Jurkat, Clone E6-1 (cell line): ENCODE data around the gene MST1.

Experiments used
- DNase-seq: peaks from one replicate; pipeline ENCODE4 v3.0.0-alpha.2; 2011; ENCODE audit warnings: low read depth, low spot score
- H3K4me3 ChIP-seq: 2 replicates; pipeline ENCODE4 v1.5.1; 2011; ENCODE audit warnings: mild to moderate bottlenecking, low read length, control low read depth, moderate library complexity

Gene MST1

DNA sequence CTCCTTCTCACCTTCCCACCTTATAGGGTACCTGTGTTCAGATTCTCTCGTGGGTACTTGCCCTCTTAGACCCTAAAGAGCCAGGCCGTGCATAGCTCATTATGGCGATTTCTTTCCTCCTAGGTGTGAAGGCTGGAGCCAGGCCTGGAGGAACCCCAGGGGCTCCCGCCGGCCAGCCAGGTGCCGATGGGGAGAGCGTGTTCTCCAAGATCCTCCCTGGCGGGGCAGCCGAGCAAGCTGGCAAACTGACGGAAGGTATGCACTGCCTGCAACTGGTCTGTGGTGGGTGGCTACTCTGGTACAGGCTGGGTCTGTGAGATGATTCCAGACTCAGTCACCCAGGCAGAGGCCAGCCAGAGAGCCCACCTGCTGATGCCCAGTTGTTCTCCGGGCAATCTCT is 25.0 kb downstream of the MST1 start:
- no peak for DNase-seq
- H3K4me3 ChIP-seq, result no peak overlapping the region

DNA sequence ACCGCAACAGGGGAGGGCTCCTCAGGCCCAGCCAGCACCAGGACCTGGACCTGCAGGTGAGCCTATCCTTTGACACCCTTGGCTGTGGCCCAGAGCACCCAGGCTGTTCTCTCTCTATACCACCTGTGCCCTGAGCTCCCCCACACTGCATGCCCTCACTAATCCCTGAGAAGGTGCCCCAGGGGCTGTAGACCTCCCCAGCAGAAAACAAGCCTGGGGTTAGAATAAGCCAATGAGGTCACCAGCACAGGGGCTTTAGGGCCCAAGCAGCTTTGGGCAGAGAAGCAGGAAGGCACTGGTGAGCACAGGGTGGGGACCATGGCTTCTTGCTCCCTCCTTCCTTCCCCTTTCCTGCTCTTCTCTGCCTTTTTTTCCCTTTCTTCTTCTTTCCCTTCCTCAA is 25.4 kb downstream of the MST1 start:
- H3K4me3 ChIP-seq, result no peak overlapping the region
- no peak for DNase-seq

DNA sequence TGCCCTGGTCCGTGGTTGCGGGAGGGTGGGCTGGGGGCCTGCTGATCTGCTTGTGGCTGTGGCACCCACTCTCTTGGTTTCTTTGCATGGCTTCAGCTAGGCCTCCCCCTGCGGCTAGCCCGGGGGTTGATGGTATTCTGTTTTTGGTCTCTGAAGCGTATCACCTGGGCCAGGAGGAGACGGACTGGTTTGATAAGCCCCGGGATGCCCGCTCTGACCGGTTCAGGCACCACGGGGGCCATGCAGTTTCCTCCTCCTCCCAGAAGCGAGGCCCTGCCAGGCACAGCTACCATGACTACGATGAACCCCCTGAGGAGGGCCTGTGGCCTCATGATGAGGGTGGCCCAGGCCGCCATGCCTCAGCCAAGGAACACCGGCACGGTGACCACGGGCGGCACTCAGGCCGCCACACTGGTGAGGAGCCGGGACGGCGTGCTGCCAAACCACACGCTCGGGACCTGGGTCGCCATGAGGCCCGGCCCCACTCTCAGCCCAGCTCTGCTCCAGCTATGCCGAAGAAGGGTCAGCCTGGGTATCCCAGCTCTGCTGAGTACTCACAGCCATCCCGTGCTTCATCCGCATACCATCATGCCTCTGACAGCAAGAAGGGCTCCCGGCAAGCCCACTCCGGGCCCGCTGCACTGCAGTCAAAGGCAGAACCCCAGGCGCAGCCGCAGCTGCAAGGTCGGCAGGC is 26.4 kb downstream of the MST1 start:
- H3K4me3 ChIP-seq, result no peak overlapping the region
- no peak for DNase-seq

DNA sequence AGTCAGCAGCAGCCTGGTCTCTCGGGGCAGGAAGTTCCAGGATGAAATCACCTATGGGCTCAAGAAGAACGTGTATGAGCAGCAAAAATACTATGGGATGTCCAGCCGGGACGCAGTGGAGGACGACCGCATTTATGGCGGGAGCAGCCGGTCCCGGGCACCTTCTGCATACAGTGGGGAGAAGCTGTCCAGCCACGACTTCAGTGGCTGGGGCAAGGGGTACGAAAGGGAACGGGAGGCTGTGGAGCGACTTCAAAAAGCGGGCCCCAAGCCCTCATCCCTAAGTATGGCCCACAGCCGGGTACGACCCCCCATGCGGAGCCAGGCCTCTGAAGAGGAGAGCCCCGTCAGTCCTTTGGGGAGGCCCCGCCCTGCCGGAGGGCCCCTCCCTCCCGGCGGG is 27.3 kb downstream of the MST1 start:
- no peak overlapping the region for H3K4me3 ChIP-seq
- no peak for DNase-seq

DNA sequence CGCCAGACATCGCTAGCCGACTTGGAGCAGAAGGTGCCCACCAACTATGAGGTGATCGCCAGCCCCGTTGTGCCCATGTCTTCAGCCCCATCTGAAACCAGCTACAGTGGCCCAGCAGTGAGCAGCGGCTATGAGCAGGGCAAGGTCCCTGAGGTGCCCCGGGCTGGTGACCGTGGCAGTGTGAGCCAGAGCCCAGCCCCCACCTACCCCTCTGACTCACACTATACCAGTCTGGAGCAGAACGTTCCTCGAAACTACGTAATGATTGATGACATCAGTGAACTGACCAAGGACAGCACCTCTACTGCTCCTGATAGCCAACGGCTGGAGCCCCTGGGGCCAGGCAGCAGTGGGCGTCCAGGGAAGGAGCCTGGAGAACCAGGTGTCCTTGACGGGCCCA is 28.0 kb downstream of the MST1 start:
- no peak overlapping the region for H3K4me3 ChIP-seq
- DNase-seq, result no peak

DNA sequence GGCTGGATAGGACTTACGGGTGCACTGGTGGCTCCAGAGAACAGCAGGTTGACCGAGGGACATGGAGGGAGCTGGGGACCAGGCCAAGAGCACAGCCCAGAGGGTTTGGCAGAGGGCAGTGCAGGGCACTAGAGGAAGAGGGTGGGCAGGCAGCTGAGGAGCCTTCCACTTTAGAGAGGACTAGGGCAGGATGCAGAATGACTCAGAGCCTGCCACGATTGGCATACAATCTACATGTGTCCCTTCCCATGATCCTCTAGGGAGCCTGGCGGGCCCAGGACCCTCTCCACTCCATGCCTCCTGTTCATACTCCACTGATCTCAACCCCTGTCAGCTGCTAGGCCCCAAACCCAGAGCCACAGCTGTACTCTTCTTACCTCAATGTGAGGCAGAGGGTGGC is 29.5 kb downstream of the MST1 start:
- DNase-seq, result no peak
- no peak overlapping the region for H3K4me3 ChIP-seq

DNA sequence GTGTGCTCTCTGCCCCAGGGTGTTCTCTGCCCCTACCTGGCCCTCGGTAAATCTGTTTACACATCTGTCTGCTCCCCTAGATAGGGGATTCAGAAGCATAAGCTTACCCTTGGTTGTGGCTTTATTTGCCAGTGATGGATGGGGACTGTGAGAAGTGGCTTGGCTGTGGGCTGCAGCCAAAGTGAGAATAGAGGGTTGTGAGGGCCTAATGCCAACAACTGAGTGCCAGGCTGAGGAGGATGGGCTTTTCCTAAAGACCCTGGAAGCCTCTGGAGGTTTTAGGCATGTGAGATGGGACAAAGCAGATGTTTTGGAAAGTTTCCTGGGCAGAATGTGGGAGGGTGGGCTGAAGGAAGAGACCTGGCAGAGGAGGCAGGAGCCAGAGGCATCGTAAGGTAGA is 30.6 kb downstream of the MST1 start:
- no peak for DNase-seq
- H3K4me3 ChIP-seq, result no peak overlapping the region

DNA sequence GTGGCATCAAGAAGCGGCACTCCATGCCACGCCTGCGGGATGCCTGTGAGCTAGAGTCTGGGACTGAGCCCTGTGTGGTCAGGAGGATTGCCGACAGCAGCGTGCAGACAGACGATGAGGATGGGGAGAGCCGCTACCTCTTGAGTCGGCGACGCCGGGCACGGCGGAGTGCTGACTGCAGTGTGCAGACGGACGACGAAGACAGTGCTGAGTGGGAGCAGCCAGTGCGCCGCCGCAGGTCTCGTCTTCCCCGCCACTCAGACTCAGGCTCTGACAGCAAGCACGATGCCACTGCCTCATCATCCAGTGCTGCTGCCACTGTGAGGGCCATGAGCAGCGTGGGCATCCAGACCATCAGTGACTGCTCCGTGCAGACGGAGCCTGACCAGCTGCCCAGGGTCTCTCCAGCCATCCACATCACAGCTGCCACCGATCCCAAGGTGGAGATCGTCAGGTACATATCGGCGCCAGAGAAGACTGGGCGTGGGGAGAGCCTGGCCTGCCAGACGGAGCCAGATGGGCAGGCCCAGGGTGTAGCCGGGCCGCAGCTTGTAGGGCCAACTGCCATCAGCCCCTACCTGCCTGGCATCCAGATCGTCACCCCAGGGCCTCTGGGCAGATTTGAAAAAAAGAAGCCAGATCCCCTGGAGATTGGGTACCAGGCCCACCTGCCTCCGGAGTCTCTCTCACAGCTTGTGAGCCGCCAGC is 31.9 kb downstream of the MST1 start:
- no peak for DNase-seq
- H3K4me3 ChIP-seq, result no peak overlapping the region

DNA sequence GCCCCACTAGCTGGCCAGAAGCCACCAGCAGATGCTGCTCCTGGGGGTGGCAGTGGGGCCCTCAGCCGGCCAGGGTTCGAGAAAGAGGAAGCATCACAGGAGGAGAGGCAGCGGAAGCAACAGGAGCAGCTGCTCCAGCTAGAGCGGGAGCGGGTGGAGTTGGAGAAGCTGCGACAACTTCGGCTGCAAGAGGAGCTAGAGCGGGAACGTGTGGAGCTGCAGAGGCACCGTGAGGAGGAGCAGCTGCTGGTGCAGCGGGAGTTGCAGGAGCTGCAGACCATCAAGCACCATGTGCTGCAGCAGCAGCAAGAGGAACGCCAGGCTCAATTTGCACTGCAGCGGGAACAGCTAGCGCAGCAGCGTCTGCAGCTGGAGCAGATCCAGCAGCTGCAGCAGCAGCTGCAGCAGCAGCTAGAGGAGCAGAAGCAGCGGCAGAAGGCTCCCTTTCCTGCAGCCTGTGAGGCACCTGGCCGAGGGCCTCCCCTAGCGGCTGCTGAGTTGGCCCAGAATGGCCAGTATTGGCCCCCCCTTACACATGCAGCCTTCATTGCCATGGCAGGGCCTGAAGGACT is 32.6 kb downstream of the MST1 start:
- no peak overlapping the region for H3K4me3 ChIP-seq
- no peak for DNase-seq

DNA sequence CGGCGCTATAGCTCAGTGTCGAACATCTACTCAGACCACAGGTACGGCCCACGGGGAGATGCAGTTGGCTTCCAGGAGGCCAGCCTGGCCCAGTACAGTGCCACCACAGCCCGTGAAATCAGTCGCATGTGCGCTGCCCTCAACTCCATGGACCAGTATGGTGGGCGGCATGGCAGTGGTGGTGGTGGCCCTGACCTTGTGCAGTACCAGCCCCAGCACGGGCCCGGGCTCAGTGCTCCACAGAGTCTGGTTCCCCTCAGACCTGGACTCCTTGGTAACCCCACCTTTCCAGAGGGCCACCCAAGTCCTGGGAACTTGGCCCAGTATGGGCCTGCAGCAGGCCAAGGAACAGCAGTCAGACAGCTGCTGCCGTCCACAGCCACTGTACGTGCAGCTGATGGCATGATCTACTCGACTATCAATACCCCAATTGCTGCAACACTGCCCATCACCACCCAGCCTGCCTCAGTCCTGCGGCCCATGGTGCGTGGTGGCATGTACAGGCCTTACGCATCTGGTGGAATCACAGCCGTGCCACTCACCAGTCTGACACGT is 33.5 kb downstream of the MST1 start:
- H3K4me3 ChIP-seq, result no peak overlapping the region
- DNase-seq, result no peak

DNA sequence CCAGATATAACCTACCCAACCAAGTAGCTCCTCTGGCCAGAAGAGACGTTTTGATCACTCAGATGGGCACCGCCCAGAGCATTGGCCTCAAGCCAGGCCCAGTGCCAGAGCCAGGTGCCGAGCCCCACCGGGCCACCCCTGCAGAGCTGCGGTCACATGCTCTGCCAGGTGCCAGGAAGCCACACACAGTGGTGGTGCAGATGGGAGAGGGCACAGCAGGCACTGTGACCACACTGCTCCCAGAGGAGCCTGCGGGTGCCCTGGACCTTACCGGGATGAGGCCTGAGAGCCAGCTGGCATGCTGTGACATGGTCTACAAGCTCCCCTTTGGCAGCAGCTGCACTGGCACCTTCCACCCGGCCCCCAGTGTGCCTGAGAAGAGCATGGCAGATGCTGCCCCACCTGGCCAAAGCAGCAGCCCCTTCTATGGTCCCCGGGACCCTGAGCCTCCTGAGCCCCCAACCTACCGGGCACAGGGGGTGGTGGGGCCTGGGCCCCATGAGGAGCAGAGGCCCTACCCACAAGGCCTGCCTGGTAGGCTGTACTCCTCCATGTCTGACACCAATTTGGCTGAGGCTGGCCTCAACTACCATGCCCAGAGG is 34.2 kb downstream of the MST1 start:
- peak; percentile 57 for DNase-seq
- H3K4me3 ChIP-seq, result no peak overlapping the region

DNA sequence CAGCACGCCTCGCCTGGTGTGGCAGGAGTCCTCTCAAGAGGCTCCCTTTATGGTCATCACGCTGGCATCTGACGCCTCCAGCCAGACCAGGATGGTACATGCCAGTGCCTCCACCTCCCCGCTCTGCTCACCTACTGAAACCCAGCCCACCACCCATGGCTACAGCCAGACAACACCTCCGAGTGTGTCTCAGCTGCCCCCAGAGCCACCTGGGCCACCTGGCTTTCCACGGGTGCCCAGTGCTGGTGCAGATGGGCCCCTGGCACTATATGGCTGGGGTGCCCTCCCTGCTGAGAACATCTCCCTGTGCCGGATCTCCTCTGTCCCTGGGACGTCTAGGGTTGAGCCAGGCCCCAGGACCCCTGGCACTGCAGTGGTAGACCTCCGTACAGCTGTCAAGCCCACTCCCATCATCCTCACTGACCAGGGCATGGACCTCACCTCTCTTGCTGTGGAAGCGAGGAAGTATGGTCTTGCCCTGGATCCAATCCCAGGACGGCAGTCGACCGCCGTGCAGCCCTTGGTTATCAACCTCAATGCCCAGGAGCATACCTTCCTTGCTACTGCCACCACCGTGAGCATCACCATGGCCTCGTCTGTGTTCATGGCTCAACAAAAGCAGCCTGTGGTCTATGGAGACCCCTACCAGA is 35.0 kb downstream of the MST1 start:
- no peak for DNase-seq

DNA sequence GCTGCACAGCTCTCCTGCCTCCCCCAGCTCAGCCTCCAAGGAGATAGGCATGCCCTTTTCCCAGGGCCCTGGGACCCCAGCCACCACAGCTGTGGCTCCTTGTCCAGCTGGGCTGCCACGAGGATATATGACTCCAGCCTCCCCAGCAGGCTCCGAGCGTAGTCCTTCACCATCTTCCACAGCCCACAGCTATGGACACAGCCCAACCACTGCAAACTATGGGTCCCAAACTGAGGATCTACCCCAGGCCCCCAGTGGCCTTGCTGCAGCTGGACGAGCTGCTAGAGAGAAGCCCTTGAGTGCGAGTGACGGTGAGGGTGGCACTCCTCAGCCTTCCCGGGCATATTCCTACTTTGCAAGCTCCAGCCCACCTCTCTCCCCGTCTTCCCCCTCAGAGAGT is 35.7 kb downstream of the MST1 start:
- no peak overlapping the region for H3K4me3 ChIP-seq
- no peak for DNase-seq

More for the DNA sequence above, 35.0 kb downstream of the MST1 start:
- H3K4me3 ChIP-seq, result no peak overlapping the region

DNA sequence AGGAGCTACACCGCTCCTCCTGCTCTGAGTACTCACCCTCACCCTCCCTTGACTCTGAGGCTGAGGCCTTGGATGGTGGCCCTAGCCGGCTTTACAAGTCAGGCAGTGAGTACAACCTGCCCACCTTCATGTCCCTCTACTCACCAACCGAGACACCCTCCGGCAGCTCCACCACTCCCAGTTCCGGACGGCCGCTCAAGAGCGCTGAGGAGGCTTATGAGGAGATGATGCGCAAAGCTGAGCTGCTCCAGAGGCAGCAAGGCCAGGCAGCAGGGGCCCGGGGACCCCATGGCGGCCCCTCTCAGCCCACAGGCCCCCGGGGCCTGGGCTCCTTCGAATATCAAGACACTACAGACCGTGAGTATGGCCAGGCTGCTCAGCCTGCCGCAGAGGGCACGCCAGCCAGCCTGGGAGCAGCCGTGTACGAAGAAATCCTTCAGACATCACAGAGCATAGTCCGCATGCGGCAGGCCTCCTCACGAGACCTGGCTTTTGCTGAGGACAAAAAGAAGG is 36.3 kb downstream of the MST1 start:
- DNase-seq, result no peak
- H3K4me3 ChIP-seq, result no peak overlapping the region

DNA sequence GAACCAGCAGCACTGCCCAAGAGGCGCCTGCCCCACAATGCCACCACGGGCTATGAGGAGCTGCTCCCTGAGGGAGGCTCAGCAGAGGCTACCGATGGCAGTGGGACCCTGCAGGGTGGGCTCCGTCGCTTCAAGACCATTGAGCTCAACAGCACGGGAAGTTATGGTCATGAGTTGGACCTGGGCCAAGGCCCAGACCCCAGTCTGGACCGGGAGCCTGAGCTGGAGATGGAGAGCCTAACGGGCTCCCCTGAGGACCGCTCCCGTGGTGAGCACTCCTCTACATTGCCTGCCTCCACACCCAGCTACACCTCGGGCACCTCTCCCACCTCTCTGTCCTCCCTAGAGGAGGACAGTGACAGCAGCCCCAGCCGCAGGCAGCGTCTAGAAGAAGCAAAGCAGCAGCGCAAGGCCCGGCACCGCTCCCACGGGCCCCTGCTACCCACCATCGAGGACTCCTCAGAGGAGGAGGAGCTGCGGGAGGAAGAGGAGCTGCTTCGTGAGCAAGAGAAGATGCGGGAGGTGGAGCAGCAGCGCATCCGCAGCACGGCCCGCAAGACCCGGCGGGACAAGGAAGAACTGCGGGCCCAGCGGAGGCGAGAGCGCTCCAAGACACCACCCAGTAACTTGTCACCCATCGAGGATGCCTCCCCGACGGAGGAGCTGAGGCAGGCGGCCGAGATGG is 36.9 kb downstream of the MST1 start:
- DNase-seq, result no peak
- H3K4me3 ChIP-seq, result no peak overlapping the region

DNA sequence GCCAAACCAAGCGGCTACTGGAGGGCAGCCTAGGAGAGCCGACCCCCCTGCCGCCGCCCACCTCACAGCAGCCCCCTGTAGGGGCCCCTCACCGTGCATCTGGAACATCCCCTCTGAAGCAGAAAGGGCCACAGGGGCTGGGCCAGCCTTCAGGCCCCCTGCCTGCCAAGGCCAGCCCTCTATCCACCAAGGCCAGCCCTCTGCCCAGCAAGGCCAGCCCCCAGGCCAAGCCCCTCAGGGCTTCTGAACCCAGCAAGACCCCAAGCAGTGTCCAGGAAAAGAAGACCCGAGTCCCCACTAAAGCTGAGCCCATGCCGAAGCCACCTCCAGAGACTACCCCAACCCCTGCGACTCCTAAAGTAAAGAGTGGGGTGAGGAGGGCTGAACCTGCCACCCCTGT is 38.6 kb downstream of the MST1 start:
- DNase-seq, result no peak
- H3K4me3 ChIP-seq, result no peak overlapping the region

DNA sequence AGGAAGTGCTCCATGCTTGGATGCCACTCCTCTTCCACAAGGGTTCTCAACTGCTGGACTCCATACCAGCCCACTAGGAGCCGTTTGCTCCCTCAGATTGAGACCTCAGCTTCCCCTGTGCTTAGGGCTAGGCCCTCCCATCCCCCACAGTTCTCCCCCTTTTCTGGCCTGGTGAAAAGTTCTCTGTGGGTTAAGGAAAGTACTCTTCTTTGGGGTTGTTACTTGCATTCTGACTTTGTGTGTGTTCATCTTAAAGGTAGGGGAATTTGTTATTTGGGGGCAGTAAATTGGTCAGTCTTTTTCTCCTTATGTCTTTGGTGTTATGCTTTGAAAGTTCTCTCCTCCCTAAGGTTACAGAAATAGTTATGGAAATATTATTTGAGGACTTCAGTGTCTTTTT is 39.1 kb downstream of the MST1 start:
- no peak for DNase-seq

DNA sequence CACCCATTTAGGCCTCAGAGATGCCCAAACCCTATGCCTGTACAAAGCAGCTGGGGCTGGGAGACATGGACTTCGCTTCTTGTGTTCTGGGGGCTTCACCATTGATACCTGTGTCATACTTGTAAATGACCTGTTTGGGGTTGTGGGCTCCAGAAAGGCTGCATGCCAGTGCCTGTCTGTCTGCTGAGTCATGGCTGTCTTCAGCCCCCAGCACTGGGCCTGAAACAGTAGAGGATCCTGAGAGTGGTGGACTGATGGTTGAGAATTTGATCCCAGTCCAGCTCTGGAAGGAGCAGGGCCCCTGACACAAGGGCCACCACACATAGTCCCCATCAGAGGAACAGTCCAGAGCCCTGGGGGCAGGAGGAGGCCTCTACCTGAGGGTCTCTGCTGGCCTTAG is 39.7 kb downstream of the MST1 start:
- no peak for DNase-seq
- no peak overlapping the region for H3K4me3 ChIP-seq

More for the DNA sequence above, 39.1 kb downstream of the MST1 start:
- H3K4me3 ChIP-seq, result no peak overlapping the region
